HFFc6 (cell line): ENCODE measurements around the gene GUCY1A2. TPM values are rescaled to one million over a fixed set of nuclear protein-coding genes. Genes with fewer than 3 reads are reported as not detected.

Source experiments
- DNase-seq: peaks from one replicate; pipeline ENCODE4 v3.0.0-alpha.2; 2018
- H3K27ac Mint-ChIP-seq: 2 replicates; pipeline ENCODE4 v1.8.0; 2020; ENCODE audit warnings: mild to moderate bottlenecking, mixed read lengths
- H3K27me3 Mint-ChIP-seq: 2 replicates; pipeline ENCODE4 v1.8.0; 2021; ENCODE audit warnings: mild to moderate bottlenecking, moderate library complexity, mixed read lengths; ENCODE audit not compliant: insufficient read depth
- H3K36me3 Mint-ChIP-seq: 2 replicates; pipeline ENCODE4 v1.8.0; 2021; ENCODE audit warnings: low read depth, mixed read lengths
- H3K4me1 Mint-ChIP-seq: 2 replicates; pipeline ENCODE4 v1.8.0; 2020; ENCODE audit warnings: low read depth, mixed read lengths
- H3K4me3 Mint-ChIP-seq: 2 replicates; pipeline ENCODE4 v1.8.0; 2020; ENCODE audit warnings: mild to moderate bottlenecking, moderate library complexity, mixed read lengths
- H3K9me3 Mint-ChIP-seq: 2 replicates; pipeline ENCODE4 v1.8.0; 2020; ENCODE audit warnings: mild to moderate bottlenecking, mixed read lengths
- total RNA-seq, 6 experiments: library from RNA; stranded (reverse); fragmentation: NEBNext Ultra II Directional; extraction: Animal tissue kit (Norgen Biotek cat#: 25700); gene quantifications; 2 replicates in 1 of 6; 3 replicates in 5 of 6; pipeline ENCODE4 v1.2.3, GENCODE V29; 2021
- TF ChIP-seq, protein P1 (sequence below): fragments of 200-600 bp; sonication (generic); IDR thresholded peaks from 2 replicates; pipeline ENCODE4 v1.5.0; 2021; ENCODE audit warnings: antibody characterized with exemption, mild to moderate bottlenecking

GUCY1A2 gene
- total RNA-seq, 6 experiments from 2014 or later = 0.05 to 0.21 (median 0.10) TPM; not detected in 1

DNA sequence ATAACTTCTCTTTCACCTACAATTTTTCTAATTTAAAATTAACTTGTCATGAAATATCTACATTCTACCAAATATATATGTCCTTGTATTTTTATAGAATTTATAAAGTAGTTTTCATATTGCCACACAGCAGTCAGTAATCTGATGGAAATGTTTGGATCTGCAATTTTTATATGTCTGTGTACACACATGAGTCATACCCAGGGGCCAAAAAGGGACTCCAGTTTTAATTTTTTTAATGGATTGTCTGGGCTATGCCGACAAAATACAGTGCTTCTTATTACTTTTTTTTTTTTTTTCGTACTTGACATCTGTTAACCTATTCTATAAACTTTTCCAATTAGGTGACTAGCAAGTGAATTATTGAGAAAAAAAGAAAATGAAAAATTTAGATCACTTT, 6.3 kb downstream of the GUCY1A2 start:
- no peaks in the 10 kb centered on the region for H3K4me1 Mint-ChIP-seq
- no peaks in the 10 kb centered on the region for H3K36me3 Mint-ChIP-seq
- TF ChIP-seq, protein P1, sequence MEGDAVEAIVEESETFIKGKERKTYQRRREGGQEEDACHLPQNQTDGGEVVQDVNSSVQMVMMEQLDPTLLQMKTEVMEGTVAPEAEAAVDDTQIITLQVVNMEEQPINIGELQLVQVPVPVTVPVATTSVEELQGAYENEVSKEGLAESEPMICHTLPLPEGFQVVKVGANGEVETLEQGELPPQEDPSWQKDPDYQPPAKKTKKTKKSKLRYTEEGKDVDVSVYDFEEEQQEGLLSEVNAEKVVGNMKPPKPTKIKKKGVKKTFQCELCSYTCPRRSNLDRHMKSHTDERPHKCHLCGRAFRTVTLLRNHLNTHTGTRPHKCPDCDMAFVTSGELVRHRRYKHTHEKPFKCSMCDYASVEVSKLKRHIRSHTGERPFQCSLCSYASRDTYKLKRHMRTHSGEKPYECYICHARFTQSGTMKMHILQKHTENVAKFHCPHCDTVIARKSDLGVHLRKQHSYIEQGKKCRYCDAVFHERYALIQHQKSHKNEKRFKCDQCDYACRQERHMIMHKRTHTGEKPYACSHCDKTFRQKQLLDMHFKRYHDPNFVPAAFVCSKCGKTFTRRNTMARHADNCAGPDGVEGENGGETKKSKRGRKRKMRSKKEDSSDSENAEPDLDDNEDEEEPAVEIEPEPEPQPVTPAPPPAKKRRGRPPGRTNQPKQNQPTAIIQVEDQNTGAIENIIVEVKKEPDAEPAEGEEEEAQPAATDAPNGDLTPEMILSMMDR = no peak
- no peaks in the 10 kb centered on the region for H3K9me3 Mint-ChIP-seq
- peaks cover 1% of the 10 kb centered on the region; the same call in 1 of the 2 replicates for H3K27me3 Mint-ChIP-seq
- no peak for DNase-seq
- no peak overlapping the region for H3K27ac Mint-ChIP-seq
- no peak overlapping the region for H3K4me3 Mint-ChIP-seq

- H3K27me3 Mint-ChIP-seq = peaks cover 1% of the 10 kb centered on the region; the same call in 1 of the 2 replicates
- no peak overlapping the region for H3K27ac Mint-ChIP-seq
- H3K36me3 Mint-ChIP-seq = no peaks in the 10 kb centered on the region
- DNase-seq = no peak
- no peaks in the 10 kb centered on the region for H3K4me1 Mint-ChIP-seq
- no peak overlapping the region for H3K4me3 Mint-ChIP-seq
- H3K9me3 Mint-ChIP-seq = no peaks in the 10 kb centered on the region; the same call in 1 of the 2 replicates
- TF ChIP-seq, protein P1 = peak; percentile 28; the same call in 1 of the 2 replicates
Observed at GRCh38 chr11:107009190-107009589, 9.1 kb downstream of the GUCY1A2 start.

- TF ChIP-seq, protein P1 = no peak
- H3K9me3 Mint-ChIP-seq = no peaks in the 10 kb centered on the region; the same call in 1 of the 2 replicates
- H3K4me1 Mint-ChIP-seq = no peaks in the 10 kb centered on the region
- H3K27ac Mint-ChIP-seq = no peak overlapping the region
- peaks cover 1% of the 10 kb centered on the region; the same call in 1 of the 2 replicates for H3K27me3 Mint-ChIP-seq
- H3K4me3 Mint-ChIP-seq = no peak overlapping the region
- no peak for DNase-seq
- no peaks in the 10 kb centered on the region for H3K36me3 Mint-ChIP-seq
Observed at GRCh38 chr11:107006076-107006833, 12.0 kb downstream of the GUCY1A2 start.

DNA sequence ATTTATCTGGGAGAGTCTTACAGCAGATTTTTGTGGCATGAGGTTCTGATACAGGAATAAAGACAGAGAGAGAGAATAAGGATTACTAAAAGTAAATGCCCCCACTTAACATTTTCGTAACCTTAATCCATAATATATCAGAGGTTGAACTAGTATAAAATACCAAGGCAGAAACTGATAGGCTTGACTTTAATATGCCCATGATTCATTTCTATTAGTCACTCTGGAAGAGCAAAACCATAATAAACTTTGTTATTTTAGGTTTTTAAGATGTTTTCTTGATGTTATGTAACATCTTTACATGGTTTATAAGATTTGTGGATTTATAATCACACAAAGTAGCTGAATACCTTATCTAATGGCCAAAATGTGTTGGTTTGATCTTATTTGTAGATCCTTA, 19.1 kb downstream of the GUCY1A2 start:
- TF ChIP-seq, protein P1 = no peak
- peaks cover 1% of the 10 kb centered on the region; the same call in 1 of the 2 replicates for H3K27me3 Mint-ChIP-seq
- H3K27ac Mint-ChIP-seq = no peak overlapping the region; the same call in 1 of the 2 replicates
- H3K4me3 Mint-ChIP-seq = no peak overlapping the region
- no peak for DNase-seq
- no peaks in the 10 kb centered on the region for H3K9me3 Mint-ChIP-seq
- H3K4me1 Mint-ChIP-seq = peaks cover 8% of the 10 kb centered on the region; the same call in 1 of the 2 replicates
- no peaks in the 10 kb centered on the region for H3K36me3 Mint-ChIP-seq

DNA sequence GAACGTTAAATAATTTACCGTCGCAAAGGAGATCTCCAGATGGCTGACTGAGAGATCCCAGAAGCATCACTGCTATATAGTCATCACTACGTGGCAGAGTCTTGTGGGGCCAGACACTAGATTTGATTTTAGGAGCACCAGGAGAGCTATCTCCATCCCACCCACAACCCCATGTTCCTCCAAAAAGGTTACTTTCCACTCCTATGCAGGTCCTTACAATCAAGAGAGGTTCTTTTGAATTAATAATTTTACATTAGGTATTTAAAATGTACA, 19.4 kb downstream of the GUCY1A2 start:
- TF ChIP-seq, protein P1 = no peak
- Mint-ChIP-seq H3K9me3 (no peaks in the 10 kb centered on the region), H3K27me3 (peaks cover 1% of the 10 kb centered on the region; the same call in 1 of the 2 replicates), H3K36me3 (no peaks in the 10 kb centered on the region), H3K27ac (no peak overlapping the region; the same call in 1 of the 2 replicates), H3K4me3 (no peak overlapping the region), H3K4me1 (peaks cover 8% of the 10 kb centered on the region; the same call in 1 of the 2 replicates)
- DNase-seq = no peak
